IPS-18c (cell line): Measurements from ENCODE around the gene ARHGEF10L.

ENCODE experiments used
- H3K4me3 ChIP-seq: 2 replicates; pipeline ENCODE4 v1.7.0; 2013; ENCODE audit warnings: low read depth, mild to moderate bottlenecking, low read length, moderate library complexity; ENCODE audit not compliant: insufficient read depth
- H3K9me3 ChIP-seq: one replicate; pipeline ENCODE4 v1.6.1; 2013; ENCODE audit warnings: mild to moderate bottlenecking, low read length, moderate library complexity; ENCODE audit not compliant: control insufficient read depth, insufficient read depth

ARHGEF10L gene

DNA sequence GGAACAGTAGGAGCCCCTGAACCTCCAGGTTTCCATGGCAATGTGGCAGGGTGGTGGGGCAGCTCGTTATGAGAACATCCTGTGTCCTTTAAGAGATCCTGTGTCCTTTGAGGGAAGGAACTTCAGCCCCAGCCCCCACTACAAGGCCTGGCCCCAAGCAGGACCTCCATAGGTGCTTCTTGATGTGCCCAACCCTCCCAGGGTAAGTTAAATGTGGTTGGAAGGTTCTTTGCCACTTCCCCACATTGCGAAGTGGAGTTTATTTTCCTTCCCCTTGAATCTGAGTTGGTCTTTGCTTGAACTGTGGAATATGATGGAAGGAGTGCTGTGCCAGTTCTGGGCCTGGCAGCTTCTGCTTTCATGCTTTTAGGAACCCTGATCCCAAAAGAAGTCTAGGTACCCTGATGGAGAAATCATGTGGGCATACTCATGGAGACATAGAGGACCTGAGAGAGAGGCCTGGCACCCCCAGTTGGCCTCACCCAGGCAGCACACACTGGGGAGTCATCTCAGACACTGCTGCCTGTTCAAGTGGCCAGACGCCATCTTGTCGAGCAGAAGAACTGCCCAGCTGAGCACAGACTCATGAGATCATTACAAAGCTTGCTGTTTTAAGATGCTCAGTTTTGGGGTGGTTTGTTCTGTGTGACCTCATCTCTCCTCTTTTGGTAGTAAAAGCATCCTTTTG, 171.5 kb downstream of the ARHGEF10L start:
- Histone ChIP-seq H3K4me3 (no peak overlapping the region), H3K9me3 (no peaks in the 10 kb centered on the region)

DNA sequence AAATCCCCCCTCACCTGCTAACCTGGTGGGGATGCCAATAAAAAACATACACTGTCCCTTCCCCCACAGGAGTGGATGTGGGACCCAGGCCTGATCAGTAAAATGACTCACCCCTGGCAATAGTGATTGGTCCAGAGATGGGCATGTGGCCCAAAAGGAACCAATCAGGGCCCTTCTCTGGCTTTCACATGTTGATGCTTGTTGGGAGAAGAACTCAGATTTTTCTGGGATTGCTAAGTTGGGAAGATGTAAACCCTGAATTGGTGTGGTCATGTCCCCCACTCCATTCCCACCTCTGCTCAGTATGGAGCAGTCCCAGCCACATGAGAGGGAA, 172.0 kb downstream of the ARHGEF10L start:
- Histone ChIP-seq H3K4me3 (no peak overlapping the region), H3K9me3 (no peaks in the 10 kb centered on the region)

DNA sequence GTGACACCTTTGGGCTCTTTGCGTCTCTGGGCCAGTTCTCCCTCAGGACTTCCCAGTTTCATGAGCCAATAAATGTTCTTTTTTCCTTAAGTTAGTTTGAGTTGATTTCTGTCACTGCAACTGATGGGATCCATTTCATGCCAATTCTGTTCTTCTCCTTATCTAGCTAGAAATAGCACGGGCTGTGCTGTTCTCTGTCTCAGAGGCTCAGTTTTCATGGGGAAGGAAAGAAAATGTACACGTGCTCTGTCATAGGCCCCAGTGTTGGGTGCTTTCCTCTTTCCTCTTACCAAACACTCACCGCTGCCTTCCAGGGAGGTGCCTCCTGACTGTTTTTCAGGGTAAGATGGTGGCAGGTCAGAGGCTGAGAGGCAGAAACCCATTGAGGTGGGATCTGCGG, 172.4 kb downstream of the ARHGEF10L start:
- no peak overlapping the region for H3K4me3 ChIP-seq
- no peaks in the 10 kb centered on the region for H3K9me3 ChIP-seq

DNA sequence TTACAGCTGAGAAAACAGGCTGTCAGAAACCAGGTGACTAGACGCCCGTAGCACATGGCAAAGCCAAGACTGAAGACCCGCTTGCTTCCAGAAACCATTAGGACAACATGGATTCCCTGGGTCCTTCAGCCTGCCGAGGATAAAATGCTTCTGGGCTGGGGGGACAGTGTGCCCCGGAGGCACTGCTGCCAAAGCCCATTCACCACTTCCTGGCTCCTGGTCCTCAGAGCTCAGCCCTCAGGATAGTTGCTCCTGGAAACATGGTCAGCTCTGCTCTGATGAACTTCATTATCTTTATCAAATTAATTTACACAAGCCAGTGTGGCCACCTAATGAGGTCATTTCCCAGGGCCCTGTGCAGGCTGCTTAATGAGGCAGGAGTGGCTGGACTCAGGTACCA, 174.5 kb downstream of the ARHGEF10L start:
- H3K4me3 ChIP-seq, result no peak overlapping the region
- H3K9me3 ChIP-seq, result no peaks in the 10 kb centered on the region

DNA sequence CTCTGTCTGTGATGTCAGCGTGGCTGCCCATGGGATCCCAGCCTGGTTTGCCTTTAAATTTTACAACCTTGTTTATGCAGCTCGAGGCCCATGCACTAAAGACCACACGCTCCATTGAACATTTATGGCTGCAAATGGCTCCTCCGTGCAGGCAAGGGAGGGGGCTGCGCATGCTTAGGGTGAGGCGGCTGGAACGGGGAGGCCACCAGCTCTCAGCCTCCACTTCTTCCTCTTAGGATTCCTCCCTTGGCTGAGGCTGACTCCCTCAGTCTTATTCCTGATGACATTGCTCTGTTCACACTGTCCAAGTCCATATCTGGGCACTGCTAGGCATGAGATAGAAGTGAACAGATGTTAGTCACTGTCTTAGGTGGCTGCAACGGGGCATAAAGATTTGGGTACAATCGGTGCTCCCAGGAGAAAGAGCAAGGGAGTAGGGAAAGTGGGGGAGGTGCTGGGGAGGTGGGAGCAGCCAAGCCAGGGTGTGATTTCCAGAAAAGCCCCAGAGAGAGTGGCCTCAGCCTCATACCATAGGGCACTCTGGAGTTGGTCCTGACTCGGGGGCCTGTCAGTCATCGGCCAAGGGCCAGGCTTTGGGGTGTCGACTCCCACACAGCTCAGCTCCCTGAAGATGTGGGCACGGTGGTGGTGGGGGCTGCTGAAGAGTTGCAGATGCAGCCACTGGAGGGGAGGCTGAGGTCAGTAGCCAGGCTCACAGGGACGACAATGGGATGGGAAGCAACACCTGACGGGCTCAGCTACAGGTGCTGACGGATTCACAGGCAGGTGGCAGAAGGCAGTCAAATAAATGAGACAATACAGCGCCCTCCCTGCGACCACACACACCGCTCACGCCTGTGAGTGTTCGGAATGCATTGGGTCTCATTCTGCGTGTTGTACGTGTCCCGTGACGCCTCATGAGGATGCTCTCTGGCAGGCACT, 178.4 kb downstream of the ARHGEF10L start:
- Histone ChIP-seq H3K9me3 (no peaks in the 10 kb centered on the region), H3K4me3 (no peak overlapping the region)

DNA sequence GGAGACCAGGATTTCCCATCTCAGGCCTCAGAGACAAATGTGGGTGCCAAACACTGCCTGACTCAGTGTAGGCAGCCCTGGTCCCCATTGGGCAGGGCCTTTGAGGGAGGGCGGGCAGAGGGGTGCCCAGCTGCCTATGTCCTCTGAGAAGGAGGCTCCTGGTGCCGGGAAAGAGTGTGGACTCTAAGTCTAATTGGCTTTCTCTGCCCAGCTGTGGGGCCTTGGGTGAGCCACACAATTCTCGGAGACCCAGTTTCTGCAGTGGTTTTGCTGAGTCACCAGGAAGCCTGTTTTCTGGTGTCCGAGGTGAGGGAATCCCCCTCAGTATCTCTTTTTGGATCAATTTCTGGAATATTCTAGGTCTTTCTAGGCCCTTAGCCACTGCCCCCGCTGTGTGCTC, 180.4 kb downstream of the ARHGEF10L start:
- Histone ChIP-seq H3K9me3 (no peaks in the 10 kb centered on the region), H3K4me3 (no peak overlapping the region)

DNA sequence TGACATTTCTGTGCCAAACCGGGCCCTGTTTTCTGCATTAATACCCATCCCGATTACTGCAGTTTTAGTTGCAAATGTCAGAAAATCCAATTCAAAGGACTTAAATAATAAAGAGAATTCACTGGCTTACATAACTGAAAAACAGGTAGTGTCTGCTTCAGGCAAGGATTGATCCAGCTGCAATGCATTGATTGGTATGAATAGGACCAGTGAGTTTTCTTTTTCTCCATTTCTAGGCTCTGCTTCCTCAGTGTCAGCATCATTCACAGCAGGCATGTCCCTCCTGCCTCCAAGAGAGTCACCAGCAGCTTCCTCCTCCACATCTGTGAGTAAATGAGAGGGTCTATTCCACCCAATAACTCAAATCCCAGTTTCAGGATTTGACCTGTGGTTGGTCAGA, 181.9 kb downstream of the ARHGEF10L start:
- Histone ChIP-seq H3K9me3 (no peaks in the 10 kb centered on the region), H3K4me3 (no peak overlapping the region)

DNA sequence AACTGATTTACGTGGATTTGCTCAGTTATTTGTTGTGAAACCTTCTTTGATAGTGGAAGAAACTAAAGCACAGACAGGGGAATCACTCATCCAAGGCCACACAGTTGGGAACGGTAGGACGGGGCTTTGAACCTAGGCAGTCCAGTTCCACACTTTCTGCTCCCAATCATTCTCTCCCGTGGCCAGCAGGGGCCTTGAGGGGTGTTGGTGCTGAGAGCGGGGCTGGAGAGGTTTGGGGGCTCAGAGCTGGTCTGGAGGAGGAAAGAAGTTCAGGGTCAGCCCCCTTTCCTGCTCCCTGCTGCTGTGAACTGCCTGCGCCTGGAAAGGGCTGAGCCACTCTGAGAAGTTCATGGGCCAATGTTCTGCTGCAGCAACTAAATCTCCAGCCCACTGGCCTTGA, 184.2 kb downstream of the ARHGEF10L start:
- H3K4me3 ChIP-seq, result no peak overlapping the region
- no peaks in the 10 kb centered on the region for H3K9me3 ChIP-seq

DNA sequence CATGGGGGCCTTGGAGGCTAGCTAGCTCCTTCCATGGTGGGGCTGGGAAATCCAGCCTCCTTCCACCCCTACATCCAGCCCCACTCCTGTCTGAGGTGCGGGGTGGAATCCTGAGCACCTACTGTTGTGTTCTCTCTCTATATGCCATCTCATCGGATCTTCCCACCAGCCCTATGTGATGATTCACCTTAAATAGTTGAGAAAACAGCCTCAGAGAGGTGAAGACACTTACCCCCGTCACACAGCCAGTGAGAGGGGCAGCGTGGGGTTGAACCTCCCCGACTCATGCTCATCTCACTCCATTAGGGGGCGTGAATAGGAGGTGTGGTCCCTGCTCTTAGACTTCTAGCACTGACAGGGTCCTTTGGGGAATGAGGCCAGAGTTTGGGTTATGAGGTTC, 184.7 kb downstream of the ARHGEF10L start:
- no peak overlapping the region for H3K4me3 ChIP-seq
- no peaks in the 10 kb centered on the region for H3K9me3 ChIP-seq

DNA sequence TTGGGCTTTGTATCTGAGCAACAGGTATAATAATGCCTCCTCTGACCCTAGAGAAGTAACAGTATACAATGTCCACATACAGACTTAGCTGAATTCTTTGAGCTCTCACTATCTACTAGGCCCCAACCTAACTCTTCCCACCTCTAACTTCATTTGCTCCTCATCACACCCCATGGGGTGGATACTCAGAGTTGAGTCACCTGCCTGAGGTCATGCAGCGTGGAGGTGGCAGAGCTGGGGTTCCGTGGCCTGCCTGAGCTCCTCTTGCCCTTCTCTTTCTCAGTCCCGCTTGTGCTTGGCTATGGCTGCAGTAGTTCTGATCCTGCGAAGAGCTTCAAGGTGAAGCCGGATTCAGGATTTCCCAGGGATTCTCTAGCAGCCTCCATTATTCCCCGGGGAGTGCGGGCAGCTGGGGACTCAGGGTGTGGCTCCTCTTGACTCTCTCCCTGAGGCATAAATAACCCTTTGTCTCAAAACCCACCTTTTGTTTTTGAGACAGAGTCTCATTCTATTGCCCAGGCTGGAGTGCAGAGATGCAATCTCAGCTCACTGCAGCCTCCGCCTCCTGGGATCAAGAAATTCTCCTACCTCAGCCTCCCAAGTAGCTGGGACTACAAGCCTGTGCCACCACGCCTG, 185.7 kb downstream of the ARHGEF10L start:
- H3K4me3 ChIP-seq, result no peak overlapping the region
- H3K9me3 ChIP-seq, result no peaks in the 10 kb centered on the region

DNA sequence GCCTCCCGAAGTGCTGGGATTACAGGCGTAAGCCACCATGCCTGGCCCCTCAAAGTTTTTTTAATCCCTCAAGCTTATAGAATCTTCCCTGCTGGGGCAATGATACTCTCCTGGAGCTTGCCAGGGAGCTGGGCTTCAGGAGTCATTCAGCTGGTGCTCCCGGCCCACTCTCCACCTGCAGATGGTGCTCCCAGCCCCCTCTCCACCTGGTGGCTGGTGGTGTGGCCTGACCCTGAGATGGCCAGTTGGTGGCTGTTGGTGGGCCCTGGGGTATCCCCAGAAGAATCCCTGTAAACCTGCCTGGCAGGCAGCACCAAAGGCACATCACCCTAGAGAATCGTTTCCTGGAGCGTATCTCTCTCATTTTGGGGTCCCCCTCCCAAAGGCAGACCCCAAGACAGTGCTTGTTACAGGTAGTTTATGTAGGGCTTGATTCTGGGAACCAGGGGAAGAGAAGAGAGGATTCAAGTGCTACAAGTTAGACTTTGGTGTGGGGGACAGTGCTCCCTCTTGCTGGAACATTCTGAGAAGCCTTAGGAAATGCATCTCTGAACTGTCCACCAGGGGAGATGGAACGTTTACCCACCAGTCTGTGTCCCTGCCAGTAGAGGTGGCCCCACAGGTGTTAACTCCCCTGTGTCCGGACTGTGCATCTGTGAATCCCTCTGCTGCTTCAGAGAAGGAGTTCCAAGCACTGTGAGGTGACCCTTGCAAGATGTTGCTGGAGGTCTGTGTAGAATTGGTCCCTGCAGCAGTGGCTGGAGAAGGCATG, 186.5 kb downstream of the ARHGEF10L start:
- Histone ChIP-seq H3K4me3 (no peak overlapping the region), H3K9me3 (no peaks in the 10 kb centered on the region)

DNA sequence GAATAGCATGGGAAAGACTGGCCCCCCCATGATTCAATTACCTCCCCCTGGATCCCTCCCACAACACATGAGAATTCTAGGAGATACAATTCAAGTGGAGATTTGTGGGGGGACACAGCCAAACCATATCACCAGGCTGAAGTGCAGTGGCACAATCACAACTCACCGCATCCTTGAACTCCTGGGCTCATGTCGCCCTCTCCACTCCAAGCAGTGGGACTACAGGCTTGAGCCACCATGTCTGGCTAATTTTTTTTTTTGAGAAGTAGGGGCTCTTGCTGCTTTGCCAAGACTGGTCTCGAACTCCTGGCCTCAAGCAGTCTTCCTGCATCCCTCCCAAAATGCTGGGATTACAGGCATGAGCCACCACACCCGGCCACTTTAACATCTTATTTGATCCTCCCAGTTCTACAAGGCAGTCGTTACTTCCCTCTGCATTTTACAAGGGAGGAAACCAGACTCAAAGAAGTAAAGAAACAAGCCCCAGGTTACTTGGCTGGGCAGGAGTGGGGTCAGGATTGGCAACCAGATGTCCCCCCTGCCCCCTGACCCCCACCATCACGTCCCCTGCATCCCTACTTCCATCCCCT, 188.7 kb downstream of the ARHGEF10L start:
- H3K4me3 ChIP-seq, result no peak overlapping the region
- H3K9me3 ChIP-seq, result no peaks in the 10 kb centered on the region

DNA sequence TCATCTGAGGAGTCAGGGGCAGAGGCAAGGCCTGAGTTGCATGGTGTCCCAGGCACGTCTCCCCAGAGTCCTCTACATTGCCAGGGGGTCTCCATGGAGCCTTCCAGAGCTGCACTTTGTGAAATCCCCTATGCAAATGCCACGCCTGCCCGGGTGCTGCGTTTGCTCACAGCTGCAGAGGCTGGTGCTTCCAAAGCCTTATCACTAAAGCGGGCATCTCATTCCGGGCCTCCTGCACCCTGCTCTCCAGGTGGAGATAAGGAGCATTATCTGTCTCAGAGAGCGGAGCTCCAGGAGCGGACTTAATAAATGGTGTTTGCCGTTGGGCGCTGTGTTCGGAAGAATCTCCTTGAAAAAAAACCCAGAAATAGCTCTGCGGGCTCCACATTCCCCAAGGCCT, 189.8 kb downstream of the ARHGEF10L start:
- H3K9me3 ChIP-seq, result no peaks in the 10 kb centered on the region

DNA sequence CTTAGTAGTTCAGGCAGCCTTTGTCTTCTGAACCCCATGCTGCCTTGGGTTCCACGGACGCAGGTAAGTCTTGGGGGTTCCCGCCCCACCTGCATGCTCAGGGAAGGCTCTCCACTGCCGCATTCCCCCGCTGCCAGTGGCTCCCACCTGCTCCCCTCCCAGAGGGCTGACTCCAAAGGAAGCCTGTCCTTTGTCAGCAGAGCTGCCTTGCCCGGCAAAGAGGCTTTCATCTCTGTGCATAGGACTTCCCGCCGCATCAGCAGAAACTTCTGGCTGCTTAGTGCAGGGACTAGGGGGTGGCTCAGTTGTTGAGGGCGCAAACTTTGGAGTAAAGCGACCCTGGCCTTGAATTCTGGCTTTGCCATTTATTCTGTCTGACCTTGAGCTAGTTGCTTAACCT, 190.4 kb downstream of the ARHGEF10L start:
- H3K4me3 ChIP-seq, result no peak overlapping the region
- H3K9me3 ChIP-seq, result no peaks in the 10 kb centered on the region

More for the DNA sequence above, 189.8 kb downstream of the ARHGEF10L start:
- no peak overlapping the region for H3K4me3 ChIP-seq

DNA sequence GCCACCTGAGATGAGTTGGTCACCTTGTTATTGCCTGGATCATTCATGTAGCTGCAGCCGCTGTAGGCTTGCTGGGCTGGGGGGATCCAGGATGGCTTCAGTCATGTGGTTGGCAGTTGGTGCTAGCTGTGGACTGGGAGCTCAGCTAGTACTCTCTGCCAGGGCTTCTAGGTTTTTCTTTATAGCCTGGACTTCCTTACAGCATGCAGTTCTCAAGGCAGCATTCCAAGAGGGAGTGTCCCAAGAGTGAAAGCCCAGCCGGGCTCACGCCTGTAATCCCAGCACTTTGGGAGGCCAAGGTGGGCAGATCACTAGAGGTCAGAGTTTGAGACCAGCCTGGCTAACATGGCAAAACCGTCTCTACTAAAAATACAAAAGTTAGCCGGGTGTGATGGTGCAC, 192.0 kb downstream of the ARHGEF10L start:
- H3K4me3 ChIP-seq, result no peak overlapping the region

DNA sequence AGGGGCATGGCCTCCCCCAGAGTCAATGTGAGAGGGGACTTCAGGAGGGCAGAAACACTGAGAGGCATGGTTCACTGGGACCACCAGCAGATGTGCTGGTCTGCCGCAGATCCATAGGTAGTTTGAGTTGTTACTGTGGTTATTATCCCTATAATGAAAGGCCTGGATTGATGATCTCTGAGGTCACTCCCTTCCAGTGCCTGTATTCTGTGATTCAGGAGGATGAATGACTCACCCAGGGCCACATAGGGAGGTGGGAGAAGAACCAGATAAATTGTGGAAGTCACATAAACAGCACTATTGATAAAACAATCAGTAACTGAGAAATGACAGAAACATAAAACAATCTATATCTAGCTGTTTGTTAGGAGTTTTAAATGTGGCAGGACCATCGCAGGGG, 193.0 kb downstream of the ARHGEF10L start:
- H3K4me3 ChIP-seq, result no peak overlapping the region
- H3K9me3 ChIP-seq, result no peaks in the 10 kb centered on the region

More for the DNA sequence above, 192.0 kb downstream of the ARHGEF10L start:
- H3K9me3 ChIP-seq, result no peaks in the 10 kb centered on the region

DNA sequence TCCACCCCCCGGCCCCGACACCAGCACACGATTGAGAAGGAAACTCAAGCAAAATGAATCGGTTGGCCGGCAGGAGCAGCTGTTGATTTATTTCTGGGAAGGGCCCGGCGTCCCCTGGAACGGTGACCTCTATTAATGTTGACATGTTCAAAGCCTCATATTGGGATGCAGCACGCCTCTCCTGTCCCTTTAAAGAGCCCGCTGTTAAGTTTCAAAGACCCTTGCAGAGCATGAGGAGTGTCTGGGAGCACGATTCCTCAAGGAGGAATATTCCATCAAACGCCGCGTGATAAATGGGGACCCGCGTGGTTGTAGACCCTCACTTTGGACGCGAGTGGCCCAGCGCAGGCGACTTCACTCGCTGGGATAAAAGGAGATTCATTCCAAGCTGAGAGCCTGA, 194.2 kb downstream of the ARHGEF10L start:
- H3K9me3 ChIP-seq, result no peaks in the 10 kb centered on the region
- H3K4me3 ChIP-seq, result no peak overlapping the region
